ENCODE measurements around the gene NOL4L. TPM values are rescaled to one million over a fixed set of nuclear protein-coding genes. Genes with fewer than 3 reads are reported as not detected.

The NOL4L gene
- total RNA-seq, 2 donors from 2014 or later: 18.0 to 59.7 TPM

GRCh38 chr20:32497589-32498224 lies 87.4 kb downstream of the NOL4L start:
- DNase-seq (ENCODE audit: low spot score): no peak
- Histone ChIP-seq H3K36me3 (no peaks in the 10 kb centered on the region), H3K4me1 (replicated peaks) (no peaks in the 10 kb centered on the region), H3K27ac (no peak overlapping the region), H3K9me3 (no peaks in the 10 kb centered on the region), H3K27me3 (replicated peaks; ENCODE audit: insufficient read depth) (no peaks in the 10 kb centered on the region), H3K4me3 (no peak overlapping the region)
- 54% methylated on average over 13 of the region's 13 CpGs for WGBS
- intact Hi-C loops (cut with DNase I): no loop called here
- TF ChIP-seq CTCF (IDR thresholded peaks at IDR 0.05): no peak
- TF ChIP-seq POLR2AphosphoS5 (IDR thresholded peaks at IDR 0.05): no peak
- no peak for TF ChIP-seq POLR2A (IDR thresholded peaks at IDR 0.05)

- TF ChIP-seq POLR2AphosphoS5 (IDR thresholded peaks at IDR 0.05) (no peak), CTCF (IDR thresholded peaks at IDR 0.05) (no peak), POLR2A (IDR thresholded peaks at IDR 0.05) (no peak)
- WGBS: 85% methylated on average over 11 of the region's 11 CpGs
- no peak for DNase-seq (ENCODE audit: low spot score)
Observed at GRCh38 chr20:32496811-32497533, 88.2 kb downstream of the NOL4L start.

DNA sequence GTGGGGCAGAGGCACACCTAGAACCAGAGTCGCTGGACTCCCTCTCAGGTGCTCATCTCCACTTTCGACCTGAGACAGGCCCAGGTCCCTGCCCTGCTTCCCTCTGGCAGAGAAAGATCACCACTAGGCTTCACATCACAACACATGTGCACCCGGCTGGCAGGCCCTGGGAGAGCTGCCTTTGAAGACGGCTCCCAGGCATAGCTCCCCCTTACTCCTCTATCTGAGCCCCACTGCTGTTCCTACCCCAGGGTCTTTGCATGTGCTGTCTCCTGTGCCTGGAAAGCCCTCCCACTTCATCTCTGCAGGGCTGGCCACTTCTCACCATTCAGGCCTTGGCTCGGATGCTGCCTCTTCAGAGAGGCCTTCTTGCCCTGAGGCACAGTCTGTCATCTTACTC lies 89.2 kb downstream of the NOL4L start:
- H3K27ac ChIP-seq: no peak overlapping the region
- no peaks in the 10 kb centered on the region for H3K4me1 ChIP-seq (replicated peaks)
- no peak for TF ChIP-seq POLR2AphosphoS5 (IDR thresholded peaks at IDR 0.05)
- no peak for TF ChIP-seq CTCF (IDR thresholded peaks at IDR 0.05)
- no peak for TF ChIP-seq POLR2A (IDR thresholded peaks at IDR 0.05)
- no peaks in the 10 kb centered on the region for H3K36me3 ChIP-seq
- H3K27me3 ChIP-seq (replicated peaks; ENCODE audit: insufficient read depth): no peaks in the 10 kb centered on the region
- intact Hi-C loops (cut with DNase I): no loop called here
- WGBS: 95% methylated on average over 5 of the region's 5 CpGs
- no peaks in the 10 kb centered on the region for H3K9me3 ChIP-seq
- no peak overlapping the region for H3K4me3 ChIP-seq
- no peak for DNase-seq (ENCODE audit: low spot score)

More at GRCh38 chr20:32496811-32497533, 88.2 kb downstream of the NOL4L start:
- Histone ChIP-seq H3K9me3 (no peaks in the 10 kb centered on the region), H3K4me3 (no peak overlapping the region), H3K4me1 (replicated peaks) (no peaks in the 10 kb centered on the region), H3K36me3 (no peaks in the 10 kb centered on the region), H3K27ac (no peak overlapping the region), H3K27me3 (replicated peaks; ENCODE audit: insufficient read depth) (no peaks in the 10 kb centered on the region)
- intact Hi-C loops (cut with DNase I): no loop called here

DNA sequence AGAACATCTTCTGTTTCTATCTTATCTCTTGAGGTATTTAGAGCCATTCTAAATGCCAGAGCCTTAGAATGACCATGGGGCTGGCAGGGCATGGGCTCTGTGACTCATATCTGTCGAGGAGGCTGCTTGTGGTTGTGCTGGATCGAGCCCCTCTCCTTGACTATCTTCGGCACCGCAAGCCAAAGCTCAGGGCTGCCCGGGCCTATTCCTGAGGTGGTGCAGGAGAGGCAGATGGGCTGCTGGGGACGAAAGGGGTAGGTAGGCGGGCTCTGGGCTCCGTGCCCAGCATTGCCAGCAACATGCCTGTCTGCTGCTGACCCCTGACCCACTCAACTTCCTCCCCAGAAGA lies 89.9 kb downstream of the NOL4L start:
- WGBS: 82% methylated on average over 8 of the region's 8 CpGs

DNA sequence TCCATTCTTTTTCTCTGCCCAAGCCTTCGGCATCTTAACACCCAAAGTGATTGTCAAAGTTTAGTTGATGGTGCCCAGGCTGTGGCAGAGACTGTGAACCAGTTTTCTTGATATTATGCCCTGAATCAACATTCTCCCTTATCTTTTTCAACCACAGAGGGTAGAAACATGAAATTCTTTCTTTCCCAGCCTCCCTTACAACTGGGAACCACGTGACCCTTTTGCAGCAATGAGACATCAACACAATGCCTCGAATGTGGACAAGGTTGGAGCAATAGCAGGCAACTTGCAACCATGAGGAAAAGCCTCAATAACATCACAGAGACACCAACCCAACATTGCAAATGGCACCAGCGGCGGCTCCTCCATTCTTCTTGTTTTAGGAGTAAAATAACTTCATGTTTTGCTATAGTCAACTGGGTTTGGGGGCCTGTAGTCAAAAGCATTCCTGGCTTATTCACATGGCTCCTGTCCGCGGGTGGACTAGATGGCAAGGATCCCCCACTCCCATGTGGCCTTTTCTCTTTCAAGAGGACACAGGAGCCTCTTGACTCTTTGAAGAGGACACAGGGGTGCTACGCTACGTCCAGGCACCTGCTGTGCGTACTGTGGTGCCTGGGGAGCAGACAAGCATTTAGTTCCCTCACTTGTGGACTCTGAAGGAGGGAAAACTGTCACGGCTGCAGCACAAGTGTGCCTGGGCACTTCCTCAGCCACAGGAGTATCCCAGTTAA lies 90.5 kb downstream of the NOL4L start:
- Histone ChIP-seq H3K27me3 (replicated peaks; ENCODE audit: insufficient read depth) (no peaks in the 10 kb centered on the region), H3K9me3 (no peaks in the 10 kb centered on the region), H3K4me1 (replicated peaks) (no peaks in the 10 kb centered on the region), H3K36me3 (no peaks in the 10 kb centered on the region), H3K27ac (no peak overlapping the region), H3K4me3 (no peak overlapping the region)
- WGBS: 91% methylated on average over 11 of the region's 11 CpGs
- intact Hi-C loops (cut with DNase I): no loop called here
- no peak for DNase-seq (ENCODE audit: low spot score)
- no peak for TF ChIP-seq POLR2AphosphoS5 (IDR thresholded peaks at IDR 0.05)
- no peak for TF ChIP-seq CTCF (IDR thresholded peaks at IDR 0.05)
- TF ChIP-seq POLR2A (IDR thresholded peaks at IDR 0.05): no peak

More for the DNA sequence above, 89.9 kb downstream of the NOL4L start:
- Histone ChIP-seq H3K4me3 (no peak overlapping the region), H3K4me1 (replicated peaks) (no peaks in the 10 kb centered on the region), H3K36me3 (no peaks in the 10 kb centered on the region), H3K9me3 (no peaks in the 10 kb centered on the region), H3K27me3 (replicated peaks; ENCODE audit: insufficient read depth) (no peaks in the 10 kb centered on the region), H3K27ac (no peak overlapping the region)
- intact Hi-C loops (cut with DNase I): no loop called here
- no peak for DNase-seq (ENCODE audit: low spot score)
- TF ChIP-seq POLR2AphosphoS5 (IDR thresholded peaks at IDR 0.05): no peak
